ENCODE measurements around the gene ANKS1A. TPM values are rescaled to one million over a fixed set of nuclear protein-coding genes. Genes with fewer than 3 reads are reported as not detected.

ANKS1A gene
- total RNA-seq, 4 donors from 2014 or later, result 25.7 to 49.7 (median 28.1) TPM

DNA sequence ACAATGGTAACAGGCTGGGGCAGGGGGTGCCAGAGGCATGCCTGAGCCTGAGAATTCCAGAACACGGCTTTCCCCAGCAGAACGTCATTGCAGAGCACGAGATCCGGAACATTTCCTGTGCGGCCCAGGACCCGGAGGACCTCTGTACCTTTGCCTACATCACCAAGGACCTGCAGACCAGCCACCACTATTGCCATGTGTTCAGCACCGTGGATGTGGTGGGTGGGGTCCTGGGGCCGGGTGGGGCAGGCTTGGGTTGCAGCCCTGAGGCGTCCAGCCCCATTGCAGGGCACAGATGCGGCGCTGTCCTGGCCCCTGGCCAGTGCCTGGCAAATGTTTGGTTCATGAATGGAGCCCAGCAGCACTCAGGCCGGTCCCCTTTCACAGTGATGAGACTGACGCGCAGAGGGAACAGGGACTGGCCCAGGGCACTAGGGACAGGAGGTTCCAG, 195.0 kb downstream of the ANKS1A start:
- DNase-seq (ENCODE audit: low spot score) (no peak), ATAC-seq (ENCODE audit: low FRiP score) (no peak)
- TF ChIP-seq, protein P1, sequence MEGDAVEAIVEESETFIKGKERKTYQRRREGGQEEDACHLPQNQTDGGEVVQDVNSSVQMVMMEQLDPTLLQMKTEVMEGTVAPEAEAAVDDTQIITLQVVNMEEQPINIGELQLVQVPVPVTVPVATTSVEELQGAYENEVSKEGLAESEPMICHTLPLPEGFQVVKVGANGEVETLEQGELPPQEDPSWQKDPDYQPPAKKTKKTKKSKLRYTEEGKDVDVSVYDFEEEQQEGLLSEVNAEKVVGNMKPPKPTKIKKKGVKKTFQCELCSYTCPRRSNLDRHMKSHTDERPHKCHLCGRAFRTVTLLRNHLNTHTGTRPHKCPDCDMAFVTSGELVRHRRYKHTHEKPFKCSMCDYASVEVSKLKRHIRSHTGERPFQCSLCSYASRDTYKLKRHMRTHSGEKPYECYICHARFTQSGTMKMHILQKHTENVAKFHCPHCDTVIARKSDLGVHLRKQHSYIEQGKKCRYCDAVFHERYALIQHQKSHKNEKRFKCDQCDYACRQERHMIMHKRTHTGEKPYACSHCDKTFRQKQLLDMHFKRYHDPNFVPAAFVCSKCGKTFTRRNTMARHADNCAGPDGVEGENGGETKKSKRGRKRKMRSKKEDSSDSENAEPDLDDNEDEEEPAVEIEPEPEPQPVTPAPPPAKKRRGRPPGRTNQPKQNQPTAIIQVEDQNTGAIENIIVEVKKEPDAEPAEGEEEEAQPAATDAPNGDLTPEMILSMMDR (IDR thresholded peaks at IDR 0.05), result no peak

GRCh38 chr6:35084511-35085203, 195.6 kb downstream of the ANKS1A start:
- TF ChIP-seq, protein P1 (IDR thresholded peaks at IDR 0.05), result no peak
- no peak for ATAC-seq (ENCODE audit: low FRiP score)
- no peak for DNase-seq (ENCODE audit: low spot score)

GRCh38 chr6:35085359-35086281, 196.6 kb downstream of the ANKS1A start:
- DNase-seq (ENCODE audit: low spot score) (no peak), ATAC-seq (ENCODE audit: low FRiP score) (no peak)
- TF ChIP-seq, protein P1 (IDR thresholded peaks at IDR 0.05), result no peak

GRCh38 chr6:35086282-35086632, 197.2 kb downstream of the ANKS1A start:
- ATAC-seq (ENCODE audit: low FRiP score) (no peak), DNase-seq (ENCODE audit: low spot score) (no peak)
- TF ChIP-seq, protein P1 (IDR thresholded peaks at IDR 0.05), result no peak

- DNase-seq (ENCODE audit: low spot score), result no peak
- TF ChIP-seq, protein P1 (IDR thresholded peaks at IDR 0.05), result no peak
- no peak for ATAC-seq (ENCODE audit: low FRiP score)
Observed at GRCh38 chr6:35086636-35087360, 197.7 kb downstream of the ANKS1A start.

DNA sequence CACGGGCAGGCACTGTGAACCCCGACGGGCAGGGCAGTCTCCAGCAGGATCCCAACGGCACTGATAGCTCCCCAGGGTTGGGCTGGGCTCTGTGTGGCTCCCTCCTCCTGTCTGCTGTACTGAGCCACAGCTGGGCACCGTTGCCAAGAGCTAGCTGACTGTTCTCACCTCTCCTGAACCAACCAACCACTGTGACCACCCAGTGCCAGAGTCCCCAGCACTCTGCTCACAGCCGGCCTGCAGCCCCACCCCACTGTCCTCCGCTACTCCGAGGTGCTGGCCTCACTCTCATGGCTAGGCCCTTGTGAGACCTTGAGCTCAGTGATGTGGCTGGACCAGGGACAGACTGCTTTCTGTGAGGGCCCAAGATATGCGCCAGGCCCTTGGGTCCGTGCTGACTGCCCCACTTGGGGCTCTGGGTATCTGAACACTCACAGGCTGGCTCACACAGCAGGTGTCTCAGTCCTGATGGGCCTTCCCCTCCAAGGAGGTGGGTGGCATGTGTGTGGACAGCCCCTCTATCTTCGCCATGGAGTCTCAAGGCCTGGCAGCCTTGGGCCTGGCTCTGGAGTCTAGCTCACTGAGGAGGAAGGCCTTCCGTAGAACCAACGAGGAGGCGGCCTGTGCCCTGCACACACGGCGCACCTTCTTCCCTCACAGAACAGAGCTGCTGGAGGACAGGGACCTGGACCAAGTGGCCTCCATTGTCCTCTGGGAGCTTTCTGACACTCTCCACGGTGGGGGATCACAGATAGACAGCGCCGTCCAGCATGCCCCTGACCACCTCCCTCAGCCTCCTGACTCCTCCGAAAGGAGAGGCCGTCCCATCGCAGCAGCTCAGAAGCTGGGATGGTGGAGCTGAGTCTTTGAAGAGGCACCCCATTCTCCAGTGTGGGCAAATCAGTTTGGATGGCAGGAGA, 198.6 kb downstream of the ANKS1A start:
- no peak for DNase-seq (ENCODE audit: low spot score)
- TF ChIP-seq, protein P1 (IDR thresholded peaks at IDR 0.05), result no peak
- ATAC-seq (ENCODE audit: low FRiP score), result no peak
